CD14-positive monocyte (primary cell): ENCODE results near the gene PIEZO2. TPM values are rescaled to one million over a fixed set of nuclear protein-coding genes. Genes with fewer than 3 reads are reported as not detected.

Experiments
- DNase-seq, 3 donors: peaks; one replicate each; pipeline ENCODE4 v3.0.0-alpha.2; 2011 to 2022
- H2AFZ ChIP-seq: 2 replicates; pipeline ENCODE4 v1.6.0; 2012; ENCODE audit warnings: mild to moderate bottlenecking, low read depth, low read length, inconsistent platforms; ENCODE audit not compliant: insufficient read depth, poor library complexity, severe bottlenecking
- H3K27ac ChIP-seq, 2 donors: 1 replicate in 1 of 2; 2 replicates in 1 of 2; pipeline ENCODE4 v1.5.1; 2012 to 2013; ENCODE audit warnings: low read length in 2 of 2, control low read depth in 1 of 2, inconsistent platforms in 1 of 2, low read depth in 1 of 2, mild to moderate bottlenecking in 1 of 2
- H3K27me3 ChIP-seq, 2 donors: one replicate each; pipeline versions ENCODE4 v1.6.0 to v1.6.1; 2011 to 2013; ENCODE audit warnings: low read length in 2 of 2; ENCODE audit not compliant: control insufficient read depth in 2 of 2, insufficient read depth in 2 of 2
- H3K36me3 ChIP-seq, 2 donors: replicated peaks in 1 of 2; 1 replicate in 1 of 2; 2 replicates in 1 of 2; pipeline versions ENCODE4 v1.5.1 to v1.6.1; 2012 to 2013; ENCODE audit warnings: low read length in 2 of 2, control low read depth in 1 of 2, inconsistent platforms in 1 of 2, mild to moderate bottlenecking in 1 of 2; ENCODE audit not compliant: insufficient read depth in 2 of 2, control insufficient read depth in 1 of 2
- H3K4me1 ChIP-seq, 2 donors: 1 replicate in 1 of 2; 2 replicates in 1 of 2; pipeline versions ENCODE4 v1.5.1 to v1.6.1; 2012 to 2013; ENCODE audit warnings: low read length in 2 of 2, control low read depth in 1 of 2, inconsistent platforms in 1 of 2, mild to moderate bottlenecking in 1 of 2, moderate library complexity in 1 of 2; ENCODE audit not compliant: insufficient read depth in 2 of 2, control insufficient read depth in 1 of 2
- H3K4me2 ChIP-seq: replicated peaks from 2 replicates; pipeline ENCODE3; 2012; ENCODE audit warnings: low read length, moderate library complexity, mild to moderate bottlenecking; ENCODE audit not compliant: poor library complexity, severe bottlenecking; ENCODE audit errors: extremely low read depth
- H3K4me3 ChIP-seq, 3 experiments: fragments of 200-600 bp in 1 of 3; sonication (generic) in 1 of 3; replicated peaks in 1 of 3; 1 replicate in 2 of 3; 2 replicates in 1 of 3; pipeline ENCODE4 v1.5.1; 2011 to 2013; ENCODE audit warnings: low read length in 3 of 3, mild to moderate bottlenecking in 3 of 3, control low read depth in 2 of 3, low read depth in 2 of 3, inconsistent platforms in 1 of 3, moderate library complexity in 1 of 3
- H3K79me2 ChIP-seq: 2 replicates; pipeline ENCODE4 v1.6.0; 2012; ENCODE audit warnings: mild to moderate bottlenecking, control low read depth, inconsistent platforms, low read length, moderate library complexity; ENCODE audit not compliant: insufficient read depth
- H3K9ac ChIP-seq: 2 replicates; pipeline ENCODE4 v1.6.0; 2017; ENCODE audit warnings: low read length, mild to moderate bottlenecking; ENCODE audit not compliant: insufficient read depth, poor library complexity, severe bottlenecking
- H3K9me3 ChIP-seq, 2 donors: replicated peaks in 1 of 2; 1 replicate in 1 of 2; 2 replicates in 1 of 2; pipeline versions ENCODE4 v1.5.1 to v1.6.1; 2012 to 2013; ENCODE audit warnings: low read length in 2 of 2, control low read depth in 1 of 2; ENCODE audit not compliant: control insufficient read depth in 1 of 2, insufficient read depth in 1 of 2
- H4K20me1 ChIP-seq: 2 replicates; pipeline ENCODE4 v1.6.0; 2012; ENCODE audit warnings: mild to moderate bottlenecking, low read length, control low read depth, moderate library complexity; ENCODE audit not compliant: insufficient read depth
- H3K27ac Mint-ChIP-seq, 7 donors: one replicate each; pipeline ENCODE4 v1.8.0; 2020; ENCODE audit warnings: mild to moderate bottlenecking in 7 of 7, mixed read lengths in 7 of 7, moderate library complexity in 6 of 7, inconsistent platforms in 2 of 7
- H3K27me3 Mint-ChIP-seq, 3 donors: one replicate each; pipeline ENCODE4 v1.8.0; 2021 to 2022; ENCODE audit warnings: low read depth in 3 of 3, mild to moderate bottlenecking in 3 of 3, mixed read lengths in 3 of 3, moderate library complexity in 3 of 3, inconsistent platforms in 1 of 3
- H3K36me3 Mint-ChIP-seq, 2 donors: one replicate each; pipeline ENCODE4 v1.8.0; 2020; ENCODE audit warnings: mixed read lengths in 2 of 2, inconsistent platforms in 1 of 2, mild to moderate bottlenecking in 1 of 2
- H3K4me1 Mint-ChIP-seq: one replicate; pipeline ENCODE4 v1.8.0; 2020; ENCODE audit warnings: mild to moderate bottlenecking, mixed read lengths
- H3K4me3 Mint-ChIP-seq, 2 donors: one replicate each; pipeline ENCODE4 v1.8.0; 2020; ENCODE audit warnings: mild to moderate bottlenecking in 2 of 2, mixed read lengths in 2 of 2, moderate library complexity in 1 of 2
- H3K9me3 Mint-ChIP-seq, 7 donors: one replicate each; pipeline ENCODE4 v1.8.0; 2020 to 2022; ENCODE audit warnings: mixed read lengths in 7 of 7, mild to moderate bottlenecking in 6 of 7, moderate library complexity in 6 of 7, inconsistent platforms in 2 of 7
- WGBS: methylation state at CpG from one replicate; pipeline ENCODE4 v1.1.5; 2013; ENCODE audit warnings: missing lambda C conversion rate; ENCODE audit not compliant: insufficient coverage; 5-methylcytosine and 5-hydroxymethylcytosine counted together
- intact Hi-C, 2 donors: fragments of 100-400 bp; cut with micrococcal nuclease; formaldehyde crosslinking; loops; one replicate each; pipeline versions ENCODE4 v1.15.0 to v1.15.1; 2023
- polyA plus RNA-seq, 3 donors: library from polyadenylated mRNA; depleted of rRNA in 1 of 3; unstranded in 2 of 3; stranded (reverse) in 1 of 3; fragments of 300-500 nt in 2 of 3; fragments of >200 nt in 1 of 3; fragmentation: Illumina TruSeq in 2 of 3; gene quantifications; 1 replicate in 2 of 3; 2 replicates in 1 of 3; pipeline ENCODE4 v1.2.3, GENCODE V29; 2012 to 2021
- TF ChIP-seq, protein P1 (sequence below): fragments of 200-600 bp; IDR thresholded peaks from one replicate; pipeline ENCODE4 v1.8.0; 2022; ENCODE audit warnings: antibody characterized with exemption, mild to moderate bottlenecking

PIEZO2 gene
- polyA plus RNA-seq, 3 donors: not detected

DNA sequence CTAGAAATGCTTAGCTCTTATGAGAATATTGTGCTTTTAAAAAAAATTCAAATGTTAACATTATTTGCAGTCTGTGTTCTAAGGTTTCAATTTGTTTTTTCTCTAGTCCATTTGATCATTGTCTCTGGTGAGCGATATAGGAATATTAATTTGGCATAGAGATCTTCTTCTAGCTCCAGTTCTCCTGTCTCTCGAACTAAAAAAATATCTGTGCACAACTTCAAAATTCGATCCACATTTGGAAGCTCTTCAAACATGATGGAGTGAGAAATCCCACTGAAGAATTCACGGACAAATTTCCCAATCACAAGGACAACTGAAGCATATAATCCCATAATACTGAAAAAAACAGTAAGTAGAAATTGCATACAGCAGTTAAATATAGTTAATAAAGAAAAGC is 477.9 kb downstream of the PIEZO2 start:
- Histone ChIP-seq H2AFZ (no peak overlapping the region), H3K9me3 (peaks cover 0 to 5% of the 10 kb centered on the region in 2 donors), H3K4me2 (no peak overlapping the region), H3K27ac (no peak overlapping the region), H3K36me3 (no peaks in the 10 kb centered on the region), H3K9ac (no peak overlapping the region), H3K4me1 (no peaks in the 10 kb centered on the region), H3K79me2 (no peaks in the 10 kb centered on the region), H3K27me3 (no peaks in the 10 kb centered on the region), H4K20me1 (no peaks in the 10 kb centered on the region), H3K4me3 (no peak overlapping the region)
- TF ChIP-seq, protein P1, sequence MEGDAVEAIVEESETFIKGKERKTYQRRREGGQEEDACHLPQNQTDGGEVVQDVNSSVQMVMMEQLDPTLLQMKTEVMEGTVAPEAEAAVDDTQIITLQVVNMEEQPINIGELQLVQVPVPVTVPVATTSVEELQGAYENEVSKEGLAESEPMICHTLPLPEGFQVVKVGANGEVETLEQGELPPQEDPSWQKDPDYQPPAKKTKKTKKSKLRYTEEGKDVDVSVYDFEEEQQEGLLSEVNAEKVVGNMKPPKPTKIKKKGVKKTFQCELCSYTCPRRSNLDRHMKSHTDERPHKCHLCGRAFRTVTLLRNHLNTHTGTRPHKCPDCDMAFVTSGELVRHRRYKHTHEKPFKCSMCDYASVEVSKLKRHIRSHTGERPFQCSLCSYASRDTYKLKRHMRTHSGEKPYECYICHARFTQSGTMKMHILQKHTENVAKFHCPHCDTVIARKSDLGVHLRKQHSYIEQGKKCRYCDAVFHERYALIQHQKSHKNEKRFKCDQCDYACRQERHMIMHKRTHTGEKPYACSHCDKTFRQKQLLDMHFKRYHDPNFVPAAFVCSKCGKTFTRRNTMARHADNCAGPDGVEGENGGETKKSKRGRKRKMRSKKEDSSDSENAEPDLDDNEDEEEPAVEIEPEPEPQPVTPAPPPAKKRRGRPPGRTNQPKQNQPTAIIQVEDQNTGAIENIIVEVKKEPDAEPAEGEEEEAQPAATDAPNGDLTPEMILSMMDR: no peak
- WGBS: no CpG with 5 or more reads among the region's 4 CpGs
- H3K9me3 Mint-ChIP-seq: peaks cover 0 to 7% (median 2%) of the 10 kb centered on the region in 7 donors
- no peak overlapping the region for H3K4me3 Mint-ChIP-seq
- no peak overlapping the region for H3K27ac Mint-ChIP-seq
- peaks cover 8% of the 10 kb centered on the region for H3K4me1 Mint-ChIP-seq
- no peak for DNase-seq
- H3K27me3 Mint-ChIP-seq: peaks cover 0 to 2% (median 2%) of the 10 kb centered on the region in 3 donors
- no peaks in the 10 kb centered on the region for H3K36me3 Mint-ChIP-seq
- intact Hi-C loops: no loop called here

DNA sequence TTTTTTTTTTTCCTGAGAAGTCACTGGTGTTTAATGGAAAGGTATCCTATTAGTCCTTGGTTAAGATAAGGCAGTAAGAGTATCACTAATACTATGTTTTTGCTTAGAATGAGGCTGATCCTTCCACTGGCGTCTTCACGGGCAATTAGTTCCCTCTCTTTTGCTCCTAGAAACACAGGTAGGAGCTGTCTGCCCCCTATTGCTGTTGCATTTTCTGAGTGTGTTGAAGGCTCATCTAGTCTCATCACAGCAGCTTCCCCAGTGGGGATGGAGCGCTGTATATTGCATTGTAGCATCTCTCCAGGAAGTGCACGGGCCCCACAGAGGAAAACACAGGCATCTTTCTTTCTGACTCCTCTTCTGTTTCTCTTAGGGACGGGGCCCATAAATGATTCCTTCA is 478.5 kb downstream of the PIEZO2 start:
- 93% methylated on average over 3 of the region's 5 CpGs for WGBS
- no peak overlapping the region for H3K4me2 ChIP-seq

More for the DNA sequence above, 478.5 kb downstream of the PIEZO2 start:
- H3K9me3 ChIP-seq: peaks cover 0 to 3% of the 10 kb centered on the region in 2 donors
- H3K27me3 ChIP-seq: no peaks in the 10 kb centered on the region
- H2AFZ ChIP-seq: no peak overlapping the region
- H3K27ac ChIP-seq: no peak overlapping the region
- Mint-ChIP-seq H3K27me3 (peaks cover 0 to 2% (median 2%) of the 10 kb centered on the region in 3 donors), H3K4me3 (peak overlapping the region in 1 of 2 donors; percentile 7), H3K27ac (no peak overlapping the region), H3K9me3 (peaks cover 0 to 5% (median 2%) of the 10 kb centered on the region in 7 donors), H3K36me3 (no peaks in the 10 kb centered on the region), H3K4me1 (peaks cover 8% of the 10 kb centered on the region)
- H3K4me3 ChIP-seq: no peak overlapping the region
- H3K79me2 ChIP-seq: no peaks in the 10 kb centered on the region
- H3K36me3 ChIP-seq: no peaks in the 10 kb centered on the region
- H3K9ac ChIP-seq: no peak overlapping the region
- DNase-seq: no peak
- no peaks in the 10 kb centered on the region for H3K4me1 ChIP-seq
- intact Hi-C loops: no loop called here
- H4K20me1 ChIP-seq: no peaks in the 10 kb centered on the region
- TF ChIP-seq, protein P1: no peak
